Skeletal muscle tissue (tissue), 4 donors: Measurements from ENCODE around the gene PXDN. TPM values are rescaled to one million over a fixed set of nuclear protein-coding genes. Genes with fewer than 3 reads are reported as not detected.

Source experiments
- H3K27ac ChIP-seq: one replicate; pipeline ENCODE4 v1.7.0; 2013; ENCODE audit warnings: mild to moderate bottlenecking, low read depth, low read length, inconsistent platforms
- H3K27me3 ChIP-seq, 3 donors: one replicate each; pipeline ENCODE4 v1.7.0; 2013; ENCODE audit warnings: low read length in 3 of 3; ENCODE audit not compliant: control insufficient read depth in 3 of 3, insufficient read depth in 3 of 3
- H3K36me3 ChIP-seq, 3 donors: one replicate each; pipeline ENCODE4 v1.7.0; 2013; ENCODE audit warnings: low read length in 3 of 3; ENCODE audit not compliant: control insufficient read depth in 3 of 3, insufficient read depth in 3 of 3
- H3K4me1 ChIP-seq, 3 donors: one replicate each; pipeline ENCODE4 v1.7.0; 2013; ENCODE audit warnings: low read length in 3 of 3, mild to moderate bottlenecking in 3 of 3; ENCODE audit not compliant: control insufficient read depth in 3 of 3, insufficient read depth in 3 of 3
- H3K4me3 ChIP-seq, 3 donors: one replicate each; pipeline ENCODE4 v1.7.0; 2013; ENCODE audit warnings: low read length in 3 of 3
- H3K9ac ChIP-seq, 3 donors: one replicate each; pipeline ENCODE4 v1.7.0; 2013; ENCODE audit warnings: low read length in 3 of 3, mild to moderate bottlenecking in 3 of 3, moderate library complexity in 2 of 3, low read depth in 1 of 3
- H3K9me3 ChIP-seq, 3 donors: one replicate each; pipeline ENCODE4 v1.7.0; 2013; ENCODE audit warnings: low read length in 3 of 3; ENCODE audit not compliant: control insufficient read depth in 3 of 3
- total RNA-seq: library from RNA; depleted of rRNA; stranded (reverse); fragments of >200 nt; gene quantifications from one replicate; pipeline ENCODE4 v1.2.3, GENCODE V29; 2014
- donor health status: Osteomylitis.

Gene PXDN
- total RNA-seq, 1 donor from 2014 or later, result 106 TPM

GRCh38 chr2:1697601-1698000 lies 46.7 kb downstream of the PXDN start:
- H3K4me1 ChIP-seq, result peaks cover 0 to 6% (median 0%) of the 10 kb centered on the region in 3 donors
- no peak overlapping the region for H3K27ac ChIP-seq
- peaks cover 0 to 4% (median under 1%) of the 10 kb centered on the region in 3 donors for H3K27me3 ChIP-seq
- H3K9ac ChIP-seq, result no peak overlapping the region
- peaks cover 0 to 1% (median 1%) of the 10 kb centered on the region in 3 donors for H3K36me3 ChIP-seq
- H3K9me3 ChIP-seq, result no peaks in the 10 kb centered on the region
- no peak overlapping the region for H3K4me3 ChIP-seq

- Histone ChIP-seq H3K9ac (no peak overlapping the region), H3K9me3 (peaks cover 0 to 2% (median 0%) of the 10 kb centered on the region in 3 donors), H3K4me1 (peaks cover 0 to 6% (median 0%) of the 10 kb centered on the region in 3 donors), H3K27ac (no peak overlapping the region), H3K4me3 (no peak overlapping the region), H3K27me3 (peaks cover 0 to 8% (median 7%) of the 10 kb centered on the region in 3 donors), H3K36me3 (peaks cover 0 to 4% (median 3%) of the 10 kb centered on the region in 3 donors)
These were observed 47.8 kb downstream of the PXDN start for GRCh38 chr2:1696472-1696871.

- H3K9ac ChIP-seq, result no peak overlapping the region
- H3K9me3 ChIP-seq, result peaks cover 0 to 2% (median 0%) of the 10 kb centered on the region in 3 donors
- H3K27ac ChIP-seq, result no peak overlapping the region
These were observed 49.7 kb downstream of the PXDN start for GRCh38 chr2:1694371-1695271.

GRCh38 chr2:1693723-1694122 lies 50.6 kb downstream of the PXDN start:
- H3K9me3 ChIP-seq, result peaks cover 0 to 2% (median 0%) of the 10 kb centered on the region in 3 donors
- H3K27ac ChIP-seq, result no peak overlapping the region
- H3K36me3 ChIP-seq, result peaks cover 0 to 4% (median 3%) of the 10 kb centered on the region in 3 donors
- peaks cover 0 to 8% (median 0%) of the 10 kb centered on the region in 3 donors for H3K4me1 ChIP-seq
- H3K9ac ChIP-seq, result no peak overlapping the region
- peaks cover 0 to 8% (median 7%) of the 10 kb centered on the region in 3 donors for H3K27me3 ChIP-seq
- H3K4me3 ChIP-seq, result no peak overlapping the region

More at GRCh38 chr2:1694371-1695271, 49.7 kb downstream of the PXDN start:
- Histone ChIP-seq H3K36me3 (peaks cover 0 to 4% (median 3%) of the 10 kb centered on the region in 3 donors), H3K4me1 (peaks cover 0 to 8% (median 0%) of the 10 kb centered on the region in 3 donors), H3K4me3 (no peak overlapping the region), H3K27me3 (peaks cover 0 to 8% (median 7%) of the 10 kb centered on the region in 3 donors)

GRCh38 chr2:1692342-1692741 lies 52.0 kb downstream of the PXDN start:
- no peak overlapping the region for H3K4me3 ChIP-seq
- H3K27ac ChIP-seq, result no peak overlapping the region
- H3K9me3 ChIP-seq, result peaks cover 0 to 2% (median 0%) of the 10 kb centered on the region in 3 donors
- no peak overlapping the region for H3K9ac ChIP-seq
- peaks cover 0 to 4% (median 3%) of the 10 kb centered on the region in 3 donors for H3K36me3 ChIP-seq
- peaks cover 0 to 8% (median 4%) of the 10 kb centered on the region in 3 donors for H3K27me3 ChIP-seq
- H3K4me1 ChIP-seq, result peaks cover 0 to 2% (median 0%) of the 10 kb centered on the region in 3 donors

- no peak overlapping the region for H3K9ac ChIP-seq
- H3K9me3 ChIP-seq, result peaks cover 0 to 2% (median 0%) of the 10 kb centered on the region in 3 donors
- H3K4me1 ChIP-seq, result peaks cover 0 to 2% (median 2%) of the 10 kb centered on the region in 3 donors
- H3K4me3 ChIP-seq, result no peak overlapping the region
- H3K27ac ChIP-seq, result no peak overlapping the region
- H3K27me3 ChIP-seq, result peaks cover 0 to 8% (median 4%) of the 10 kb centered on the region in 3 donors
- H3K36me3 ChIP-seq, result peaks cover 0 to 4% (median 3%) of the 10 kb centered on the region in 3 donors
These were observed 52.9 kb downstream of the PXDN start for GRCh38 chr2:1691366-1691765.

- Histone ChIP-seq H3K9ac (no peak overlapping the region), H3K27me3 (peaks cover 0 to 17% (median 7%) of the 10 kb centered on the region in 3 donors), H3K36me3 (peaks cover 0 to 4% (median 3%) of the 10 kb centered on the region in 3 donors), H3K9me3 (peaks cover 0 to 2% (median 0%) of the 10 kb centered on the region in 3 donors), H3K4me3 (no peak overlapping the region), H3K4me1 (peaks cover 0 to 9% (median 5%) of the 10 kb centered on the region in 3 donors), H3K27ac (no peak overlapping the region)
These were observed 54.1 kb downstream of the PXDN start for GRCh38 chr2:1690056-1690775.

GRCh38 chr2:1688859-1689258 lies 55.5 kb downstream of the PXDN start:
- H3K27ac ChIP-seq, result no peak overlapping the region
- H3K4me3 ChIP-seq, result no peak overlapping the region
- H3K9me3 ChIP-seq, result peaks cover 0 to 2% (median 0%) of the 10 kb centered on the region in 3 donors
- H3K4me1 ChIP-seq, result peaks cover 0 to 9% (median 5%) of the 10 kb centered on the region in 3 donors
- H3K9ac ChIP-seq, result no peak overlapping the region
- H3K27me3 ChIP-seq, result peaks cover 0 to 19% (median 7%) of the 10 kb centered on the region in 3 donors
- peaks cover 0 to 4% (median 3%) of the 10 kb centered on the region in 3 donors for H3K36me3 ChIP-seq

GRCh38 chr2:1688161-1688560 lies 56.2 kb downstream of the PXDN start:
- Histone ChIP-seq H3K4me1 (peaks cover 0 to 9% (median 5%) of the 10 kb centered on the region in 3 donors), H3K9ac (no peak overlapping the region), H3K27me3 (peaks cover 0 to 19% (median 7%) of the 10 kb centered on the region in 3 donors), H3K4me3 (no peak overlapping the region), H3K27ac (no peak overlapping the region), H3K36me3 (peaks cover 0 to 4% (median 3%) of the 10 kb centered on the region in 3 donors), H3K9me3 (peaks cover 0 to 2% (median 0%) of the 10 kb centered on the region in 3 donors)
